Panc1 (cell line): Measurements from ENCODE around the gene HOXC4. TPM values are rescaled to one million over a fixed set of nuclear protein-coding genes. Genes with fewer than 3 reads are reported as not detected.

Experiments
- ATAC-seq: fragments of 200-7000 bp; cut with Tn5 transposase; 2 replicates; pipeline ENCODE4 v1.9.1; 2020; ENCODE audit warnings: mild to moderate bottlenecking, moderate library complexity
- BruUV-seq: library from RNA; stranded (reverse); fragments of 400-500 nt; replicated peaks from 2 replicates; lab custom pipeline; 2021; lab: Mats Ljungman, UMichigan
- CTCF ChIA-PET: fragments of 300-600 bp; sonication (Branson Sonifier 250); formaldehyde crosslinking; loops from one replicate; lab custom pipeline; 2022; ENCODE audit warnings: antibody characterized with exemption; lab: Charles Lee
- POLR2A ChIA-PET: fragments of 300-600 bp; sonication (Branson Sonifier 250); formaldehyde crosslinking; loops from one replicate; lab custom pipeline; 2022; ENCODE audit warnings: antibody characterized with exemption; lab: Charles Lee
- DNase-seq: peaks from one replicate; pipeline ENCODE4 v3.0.0-alpha.2; 2010; ENCODE audit warnings: low read depth, low spot score
- H3K27ac ChIP-seq: 2 replicates; pipeline ENCODE4 v1.5.1; 2011; ENCODE audit warnings: mild to moderate bottlenecking, low read length, inconsistent platforms
- H3K27me3 ChIP-seq: fragments of 200-500 bp; sonication (Bioruptor generic); 2 replicates; pipeline ENCODE4 v1.6.0; 2014; ENCODE audit warnings: low read length, inconsistent platforms; ENCODE audit not compliant: control insufficient read depth, insufficient read depth
- H3K36me3 ChIP-seq: fragments of 200-500 bp; sonication (Bioruptor generic); 2 replicates; pipeline ENCODE4 v1.5.1; 2014; ENCODE audit warnings: inconsistent platforms, mild to moderate bottlenecking, low read length, moderate library complexity; ENCODE audit not compliant: control insufficient read depth, insufficient read depth
- H3K4me1 ChIP-seq: 2 replicates; pipeline ENCODE4 v1.5.1; 2011; ENCODE audit warnings: inconsistent platforms, mild to moderate bottlenecking, low read length, moderate library complexity; ENCODE audit not compliant: control insufficient read depth, insufficient read depth
- H3K4me3 ChIP-seq, 2 experiments: 2 replicates each; pipeline ENCODE4 v1.5.1; 2011 to 2012; ENCODE audit warnings: low read depth in 2 of 2, low read length in 2 of 2, mild to moderate bottlenecking in 2 of 2, inconsistent platforms in 1 of 2, moderate library complexity in 1 of 2
- H3K9me3 ChIP-seq: fragments of 200-500 bp; sonication (Bioruptor generic); 2 replicates; pipeline ENCODE4 v1.5.1; 2014; ENCODE audit warnings: low read depth, mild to moderate bottlenecking, inconsistent platforms, low read length, moderate library complexity; ENCODE audit not compliant: control insufficient read depth, insufficient read depth
- POLR2AphosphoS5 ChIP-seq: IDR thresholded peaks from 2 replicates; pipeline ENCODE4 v1.6.1; 2012; ENCODE audit warnings: mild to moderate bottlenecking, low read depth, low read length, moderate library complexity
- SIN3A ChIP-seq: IDR thresholded peaks from 2 replicates; pipeline ENCODE4 v1.6.1; 2012; ENCODE audit warnings: low read depth, mild to moderate bottlenecking, low read length, moderate library complexity, borderline replicate concordance; ENCODE audit not compliant: insufficient read depth
- TCF7L2 ChIP-seq: IDR thresholded peaks from 2 replicates; pipeline ENCODE4 v1.6.1; 2011; ENCODE audit warnings: mild to moderate bottlenecking, low read depth, low read length, inconsistent platforms
- in situ Hi-C: cut with HindIII; loops from 2 replicates; pipeline ENCODE4 v1.10.0; 2016; ENCODE audit warnings: low sequenced_read_pairs, low pct_unique_long_range_greater_than_20kb
- intact Hi-C: fragments of 100-400 bp; cut with micrococcal nuclease; formaldehyde crosslinking; loops from one replicate; pipeline ENCODE4 v1.10.0; 2022; ENCODE audit not compliant: unreplicated experiment
- total RNA-seq: library from RNA; stranded (reverse); gene quantifications from one replicate; pipeline ENCODE4 v1.2.1, GENCODE V29; 2021; ENCODE audit not compliant: unreplicated experiment
- TF ChIP-seq, protein P1 (sequence below), 2 experiments: IDR thresholded peaks; 2 replicates each; pipeline ENCODE4 v1.6.1; 2011 to 2012; ENCODE audit warnings: low read depth in 2 of 2, control low read depth in 1 of 2, low read length in 1 of 2, mild to moderate bottlenecking in 1 of 2, moderate library complexity in 1 of 2; ENCODE audit not compliant: insufficient read depth in 1 of 2
- TF ChIP-seq, protein P2 (sequence below): fragments of 450-650 bp; IDR thresholded peaks from 2 replicates; pipeline ENCODE4 v1.5.1; 2017; ENCODE audit warnings: mild to moderate bottlenecking

Gene HOXC4
- total RNA-seq, 1 experiment from 2014 or later: 22.7 TPM

- no peak for ATAC-seq
- BruUV-seq: no TSS peak
- POLR2A ChIA-PET: interaction anchor here (0.6 kb wide), 1 partner anchor 15 kb away, joined by 7 read pairs; no protein-coding TSS in a partner anchor
These were observed 14.1 kb upstream of the HOXC4 start for GRCh38 chr12:54039417-54040147.

DNA sequence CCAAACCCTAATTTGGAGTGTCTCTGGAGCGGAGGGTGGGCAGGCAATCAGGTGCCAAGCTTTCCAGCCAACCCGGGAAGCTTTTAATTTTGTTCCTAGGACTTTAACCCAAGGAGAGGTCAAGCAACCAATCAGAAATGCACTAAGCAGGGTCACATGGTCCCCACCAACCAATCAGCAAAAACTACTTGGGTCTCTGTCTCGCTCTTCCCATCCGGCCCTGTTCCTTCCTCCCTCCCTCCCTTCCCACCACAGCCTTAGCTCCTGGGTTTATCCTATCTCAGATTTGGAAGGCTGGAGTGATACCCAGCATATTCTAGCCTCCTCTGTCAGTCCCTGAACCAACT is 13.5 kb upstream of the HOXC4 start:
- H3K4me3 ChIP-seq: no peak overlapping the region
- CTCF ChIA-PET: interaction anchor here (0.5 to 1.5 kb wide), 2 partner anchors 152 to 167 kb away, joined by 6 to 9 read pairs; no protein-coding TSS in a partner anchor
- no peak for DNase-seq

More at GRCh38 chr12:54039417-54040147, 14.1 kb upstream of the HOXC4 start:
- no peaks in the 10 kb centered on the region for H3K27me3 ChIP-seq
- CTCF ChIA-PET: interaction anchor here (0.6 kb wide), 1 partner anchor 180 kb away, joined by 7 read pairs; no protein-coding TSS in a partner anchor
- peaks cover 98% of the 10 kb centered on the region for H3K4me1 ChIP-seq
- TF ChIP-seq SIN3A (no peak), TCF7L2 (no peak), POLR2AphosphoS5 (no peak)
- TF ChIP-seq, protein P1, sequence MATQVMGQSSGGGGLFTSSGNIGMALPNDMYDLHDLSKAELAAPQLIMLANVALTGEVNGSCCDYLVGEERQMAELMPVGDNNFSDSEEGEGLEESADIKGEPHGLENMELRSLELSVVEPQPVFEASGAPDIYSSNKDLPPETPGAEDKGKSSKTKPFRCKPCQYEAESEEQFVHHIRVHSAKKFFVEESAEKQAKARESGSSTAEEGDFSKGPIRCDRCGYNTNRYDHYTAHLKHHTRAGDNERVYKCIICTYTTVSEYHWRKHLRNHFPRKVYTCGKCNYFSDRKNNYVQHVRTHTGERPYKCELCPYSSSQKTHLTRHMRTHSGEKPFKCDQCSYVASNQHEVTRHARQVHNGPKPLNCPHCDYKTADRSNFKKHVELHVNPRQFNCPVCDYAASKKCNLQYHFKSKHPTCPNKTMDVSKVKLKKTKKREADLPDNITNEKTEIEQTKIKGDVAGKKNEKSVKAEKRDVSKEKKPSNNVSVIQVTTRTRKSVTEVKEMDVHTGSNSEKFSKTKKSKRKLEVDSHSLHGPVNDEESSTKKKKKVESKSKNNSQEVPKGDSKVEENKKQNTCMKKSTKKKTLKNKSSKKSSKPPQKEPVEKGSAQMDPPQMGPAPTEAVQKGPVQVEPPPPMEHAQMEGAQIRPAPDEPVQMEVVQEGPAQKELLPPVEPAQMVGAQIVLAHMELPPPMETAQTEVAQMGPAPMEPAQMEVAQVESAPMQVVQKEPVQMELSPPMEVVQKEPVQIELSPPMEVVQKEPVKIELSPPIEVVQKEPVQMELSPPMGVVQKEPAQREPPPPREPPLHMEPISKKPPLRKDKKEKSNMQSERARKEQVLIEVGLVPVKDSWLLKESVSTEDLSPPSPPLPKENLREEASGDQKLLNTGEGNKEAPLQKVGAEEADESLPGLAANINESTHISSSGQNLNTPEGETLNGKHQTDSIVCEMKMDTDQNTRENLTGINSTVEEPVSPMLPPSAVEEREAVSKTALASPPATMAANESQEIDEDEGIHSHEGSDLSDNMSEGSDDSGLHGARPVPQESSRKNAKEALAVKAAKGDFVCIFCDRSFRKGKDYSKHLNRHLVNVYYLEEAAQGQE (IDR thresholded peaks at IDR 0.05; ENCODE audit: insufficient read depth in 1 of 2, low read depth in 2 of 2, low read length in 1 of 2): no peak
- TF ChIP-seq, protein P2, sequence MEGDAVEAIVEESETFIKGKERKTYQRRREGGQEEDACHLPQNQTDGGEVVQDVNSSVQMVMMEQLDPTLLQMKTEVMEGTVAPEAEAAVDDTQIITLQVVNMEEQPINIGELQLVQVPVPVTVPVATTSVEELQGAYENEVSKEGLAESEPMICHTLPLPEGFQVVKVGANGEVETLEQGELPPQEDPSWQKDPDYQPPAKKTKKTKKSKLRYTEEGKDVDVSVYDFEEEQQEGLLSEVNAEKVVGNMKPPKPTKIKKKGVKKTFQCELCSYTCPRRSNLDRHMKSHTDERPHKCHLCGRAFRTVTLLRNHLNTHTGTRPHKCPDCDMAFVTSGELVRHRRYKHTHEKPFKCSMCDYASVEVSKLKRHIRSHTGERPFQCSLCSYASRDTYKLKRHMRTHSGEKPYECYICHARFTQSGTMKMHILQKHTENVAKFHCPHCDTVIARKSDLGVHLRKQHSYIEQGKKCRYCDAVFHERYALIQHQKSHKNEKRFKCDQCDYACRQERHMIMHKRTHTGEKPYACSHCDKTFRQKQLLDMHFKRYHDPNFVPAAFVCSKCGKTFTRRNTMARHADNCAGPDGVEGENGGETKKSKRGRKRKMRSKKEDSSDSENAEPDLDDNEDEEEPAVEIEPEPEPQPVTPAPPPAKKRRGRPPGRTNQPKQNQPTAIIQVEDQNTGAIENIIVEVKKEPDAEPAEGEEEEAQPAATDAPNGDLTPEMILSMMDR: no peak
- no peak for DNase-seq
- intact Hi-C loops (no loop called here), in situ Hi-C loops (no loop called here)
- peak overlapping the region; percentile 81 for H3K27ac ChIP-seq
- H3K9me3 ChIP-seq: no peaks in the 10 kb centered on the region
- no peaks in the 10 kb centered on the region for H3K36me3 ChIP-seq
- no peak overlapping the region for H3K4me3 ChIP-seq

More for the DNA sequence above, 13.5 kb upstream of the HOXC4 start:
- no peak for ATAC-seq
- no peaks in the 10 kb centered on the region for H3K36me3 ChIP-seq
- no peaks in the 10 kb centered on the region for H3K27me3 ChIP-seq
- peaks cover 98% of the 10 kb centered on the region for H3K4me1 ChIP-seq
- in situ Hi-C loops: no loop called here
- H3K27ac ChIP-seq: peak overlapping the region; percentile 49; the same call in 1 of the 2 replicates
- intact Hi-C loops: no loop called here
- BruUV-seq: no TSS peak
- no peaks in the 10 kb centered on the region for H3K9me3 ChIP-seq
- TF ChIP-seq, protein P1 (IDR thresholded peaks at IDR 0.05; ENCODE audit: insufficient read depth in 1 of 2, low read depth in 2 of 2, low read length in 1 of 2): no peak
- TF ChIP-seq, protein P2: no peak
- TF ChIP-seq POLR2AphosphoS5: no peak
- TF ChIP-seq SIN3A: no peak
- no peak for TF ChIP-seq TCF7L2
- POLR2A ChIA-PET: interaction anchor here (0.6 kb wide), 1 partner anchor 15 kb away, joined by 7 read pairs; no protein-coding TSS in a partner anchor
